ENCODE measurements around the gene FBLN1. TPM values are rescaled to one million over a fixed set of nuclear protein-coding genes. Genes with fewer than 3 reads are reported as not detected.

The FBLN1 gene
- polyA plus RNA-seq, 3 donors: 0.03 to 0.17 TPM; not detected in 1

- Histone ChIP-seq H3K4me3 (replicated peaks in 1 of 3; ENCODE audit: low read depth in 2 of 3, low read length in 3 of 3) (no peak overlapping the region), H3K36me3 (replicated peaks in 1 of 2; ENCODE audit: control insufficient read depth in 1 of 2, insufficient read depth in 2 of 2, low read length in 2 of 2) (no peaks in the 10 kb centered on the region), H3K4me1 (ENCODE audit: control insufficient read depth in 1 of 2, insufficient read depth in 2 of 2, low read length in 2 of 2) (peaks cover 16 to 21% of the 10 kb centered on the region in 2 donors), H3K79me2 (ENCODE audit: insufficient read depth, low read length) (no peaks in the 10 kb centered on the region), H3K27me3 (ENCODE audit: control insufficient read depth in 2 of 2, insufficient read depth in 2 of 2, low read length in 2 of 2) (peaks cover 0 to 4% of the 10 kb centered on the region in 2 donors), H3K9me3 (replicated peaks in 1 of 2; ENCODE audit: control insufficient read depth in 1 of 2, insufficient read depth in 1 of 2, low read length in 2 of 2) (no peaks in the 10 kb centered on the region), H3K4me2 (replicated peaks; ENCODE audit: extremely low read depth, low read length, poor library complexity, severe bottlenecking) (no peak overlapping the region), H2AFZ (ENCODE audit: insufficient read depth, low read depth, low read length, poor library complexity, severe bottlenecking) (no peak overlapping the region), H3K9ac (ENCODE audit: insufficient read depth, low read length, poor library complexity, severe bottlenecking) (no peak overlapping the region), H3K27ac (ENCODE audit: low read depth in 1 of 2, low read length in 2 of 2) (no peak overlapping the region), H4K20me1 (ENCODE audit: insufficient read depth, low read length) (no peaks in the 10 kb centered on the region)
- Mint-ChIP-seq H3K4me3 (no peak overlapping the region), H3K4me1 (peaks cover 34% of the 10 kb centered on the region), H3K27ac (no peak overlapping the region), H3K36me3 (no peaks in the 10 kb centered on the region), H3K9me3 (peaks cover 0 to 5% (median 0%) of the 10 kb centered on the region in 7 donors), H3K27me3 (ENCODE audit: low read depth in 3 of 3) (peaks cover 11 to 31% (median 13%) of the 10 kb centered on the region in 3 donors)
- intact Hi-C loops (cut with micrococcal nuclease): no loop called here
- TF ChIP-seq CTCF (IDR thresholded peaks at IDR 0.05): no peak
- 90% methylated on average over 18 of the region's 22 CpGs for WGBS (ENCODE audit: insufficient coverage)
- no peak for DNase-seq
These were observed 123.5 kb downstream of the FBLN1 start for GRCh38 chr22:45626198-45626651.

GRCh38 chr22:45627489-45628233 is 125.0 kb downstream of the FBLN1 start:
- H3K27me3 ChIP-seq (ENCODE audit: control insufficient read depth in 2 of 2, insufficient read depth in 2 of 2, low read length in 2 of 2): peaks cover 6 to 18% of the 10 kb centered on the region in 2 donors
- Mint-ChIP-seq H3K27me3 (ENCODE audit: low read depth in 3 of 3) (peaks cover 24 to 41% (median 27%) of the 10 kb centered on the region in 3 donors), H3K9me3 (peaks cover 0 to 7% (median 2%) of the 10 kb centered on the region in 7 donors), H3K36me3 (no peaks in the 10 kb centered on the region), H3K4me3 (no peak overlapping the region), H3K27ac (peak overlapping the region in 1 of 7 donors; percentile 75), H3K4me1 (peaks cover 37% of the 10 kb centered on the region)
- H3K79me2 ChIP-seq (ENCODE audit: insufficient read depth, low read length): no peaks in the 10 kb centered on the region
- peaks cover 16 to 21% of the 10 kb centered on the region in 2 donors for H3K4me1 ChIP-seq (ENCODE audit: control insufficient read depth in 1 of 2, insufficient read depth in 2 of 2, low read length in 2 of 2)
- no peak overlapping the region for H3K4me3 ChIP-seq (replicated peaks in 1 of 3; ENCODE audit: low read depth in 2 of 3, low read length in 3 of 3)
- 89% methylated on average over 10 of the region's 22 CpGs for WGBS (ENCODE audit: insufficient coverage)
- H3K36me3 ChIP-seq (replicated peaks in 1 of 2; ENCODE audit: control insufficient read depth in 1 of 2, insufficient read depth in 2 of 2, low read length in 2 of 2): no peaks in the 10 kb centered on the region
- no peak overlapping the region for H2AFZ ChIP-seq (ENCODE audit: insufficient read depth, low read depth, low read length, poor library complexity, severe bottlenecking)
- TF ChIP-seq CTCF (IDR thresholded peaks at IDR 0.05): no peak
- H3K27ac ChIP-seq (ENCODE audit: low read depth in 1 of 2, low read length in 2 of 2): no peak overlapping the region
- intact Hi-C loops (cut with micrococcal nuclease): no loop called here
- H3K9ac ChIP-seq (ENCODE audit: insufficient read depth, low read length, poor library complexity, severe bottlenecking): no peak overlapping the region
- DNase-seq: no peak
- H4K20me1 ChIP-seq (ENCODE audit: insufficient read depth, low read length): no peaks in the 10 kb centered on the region
- H3K9me3 ChIP-seq (replicated peaks in 1 of 2; ENCODE audit: control insufficient read depth in 1 of 2, insufficient read depth in 1 of 2, low read length in 2 of 2): no peaks in the 10 kb centered on the region
- no peak overlapping the region for H3K4me2 ChIP-seq (replicated peaks; ENCODE audit: extremely low read depth, low read length, poor library complexity, severe bottlenecking)

All from CD14-positive monocyte (primary cell).